ENCODE measurements around the gene RUNX1.

Gene RUNX1

DNA sequence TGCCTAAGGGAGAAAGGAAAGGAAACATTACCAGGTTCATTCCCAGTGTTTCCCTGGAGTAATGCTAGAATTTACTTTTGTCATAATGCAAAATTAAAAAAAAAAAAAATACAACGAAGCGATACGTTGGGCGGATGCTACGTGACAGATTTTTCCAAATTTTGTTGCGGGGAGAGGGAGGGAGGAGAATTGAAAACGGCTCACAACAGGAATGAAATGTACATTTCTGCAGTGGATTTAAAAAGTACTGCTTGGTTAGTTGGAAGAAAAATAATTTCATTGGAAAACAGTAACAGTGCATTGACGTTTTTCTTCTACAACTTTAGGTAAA is 157.5 kb downstream of the RUNX1 start:
- peak overlapping the region; percentile 90 for H3K9ac ChIP-seq
- peaks cover 59% of the 10 kb centered on the region for H3K4me1 ChIP-seq
- H3K27ac ChIP-seq: peak overlapping the region; percentile 92
- H3K27me3 ChIP-seq: no peaks in the 10 kb centered on the region
- no peaks in the 10 kb centered on the region for H3K9me3 ChIP-seq
- peaks cover 100% of the 10 kb centered on the region for H4K20me1 ChIP-seq
- H3K4me3 ChIP-seq: peak overlapping the region; percentile 89
- H3K36me3 ChIP-seq: peaks cover 18% of the 10 kb centered on the region; the same call in 1 of the 2 replicates
- no peak for TF ChIP-seq Cebpa-rat (IDR thresholded peaks at IDR 0.05)
- H3K4me2 ChIP-seq: peak overlapping the region; percentile 99

DNA sequence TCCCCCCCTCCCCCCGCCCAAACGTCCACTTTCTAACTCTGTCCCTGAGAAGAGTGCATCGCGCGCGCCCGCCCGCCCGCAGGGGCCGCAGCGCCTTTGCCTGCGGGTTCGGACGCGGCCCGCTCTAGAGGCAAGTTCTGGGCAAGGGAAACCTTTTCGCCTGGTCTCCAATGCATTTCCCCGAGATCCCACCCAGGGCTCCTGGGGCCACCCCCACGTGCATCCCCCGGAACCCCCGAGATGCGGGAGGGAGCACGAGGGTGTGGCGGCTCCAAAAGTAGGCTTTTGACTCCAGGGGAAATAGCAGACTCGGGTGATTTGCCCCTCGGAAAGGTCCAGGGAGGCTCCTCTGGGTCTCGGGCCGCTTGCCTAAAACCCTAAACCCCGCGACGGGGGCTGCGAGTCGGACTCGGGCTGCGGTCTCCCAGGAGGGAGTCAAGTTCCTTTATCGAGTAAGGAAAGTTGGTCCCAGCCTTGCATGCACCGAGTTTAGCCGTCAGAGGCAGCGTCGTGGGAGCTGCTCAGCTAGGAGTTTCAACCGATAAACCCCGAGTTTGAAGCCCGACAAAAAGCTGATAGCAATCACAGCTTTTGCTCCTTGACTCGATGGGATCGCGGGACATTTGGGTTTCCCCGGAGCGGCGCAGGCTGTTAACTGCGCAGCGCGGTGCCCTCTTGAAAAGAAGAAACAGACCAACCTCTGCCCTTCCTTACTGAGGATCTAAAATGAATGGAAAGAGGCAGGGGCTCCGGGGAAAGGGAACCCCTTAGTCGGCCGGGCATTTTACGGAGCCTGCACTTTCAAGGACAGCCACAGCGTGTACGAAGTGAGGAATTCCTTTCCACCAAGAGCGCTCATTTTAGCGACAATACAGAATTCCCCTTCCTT is 158.1 kb downstream of the RUNX1 start:
- TF ChIP-seq Cebpa-rat (IDR thresholded peaks at IDR 0.05): no peak
- H3K36me3 ChIP-seq: peaks cover 18% of the 10 kb centered on the region; the same call in 1 of the 2 replicates
- peaks cover 54% of the 10 kb centered on the region for H3K4me1 ChIP-seq
- peak overlapping the region; percentile 99 for H3K4me2 ChIP-seq
- peak overlapping the region; percentile 90 for H3K9ac ChIP-seq
- H3K4me3 ChIP-seq: peak overlapping the region; percentile 89
- no peaks in the 10 kb centered on the region for H3K9me3 ChIP-seq
- peak overlapping the region; percentile 92 for H3K27ac ChIP-seq
- H4K20me1 ChIP-seq: peaks cover 100% of the 10 kb centered on the region
- no peaks in the 10 kb centered on the region for H3K27me3 ChIP-seq

DNA sequence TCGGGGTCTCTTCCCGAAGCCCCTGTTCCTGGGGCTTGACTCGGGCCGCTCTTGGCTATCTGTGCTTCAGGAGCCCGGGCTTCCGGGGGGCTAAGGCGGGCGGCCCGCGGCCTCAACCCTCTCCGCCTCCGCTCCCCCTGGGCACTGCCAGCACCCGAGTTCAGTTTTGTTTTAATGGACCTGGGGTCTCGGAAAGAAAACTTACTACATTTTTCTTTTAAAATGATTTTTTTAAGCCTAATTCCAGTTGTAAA is 158.7 kb downstream of the RUNX1 start:
- Histone ChIP-seq H3K27me3 (no peaks in the 10 kb centered on the region), H3K4me2 (peak overlapping the region; percentile 99), H3K9ac (peak overlapping the region; percentile 90), H3K9me3 (no peaks in the 10 kb centered on the region), H3K27ac (peak overlapping the region; percentile 92), H4K20me1 (peaks cover 100% of the 10 kb centered on the region), H3K36me3 (peaks cover 16% of the 10 kb centered on the region; the same call in 1 of the 2 replicates), H3K4me1 (peaks cover 48% of the 10 kb centered on the region), H3K4me3 (peak overlapping the region; percentile 89)
- TF ChIP-seq Cebpa-rat (IDR thresholded peaks at IDR 0.05): no peak

DNA sequence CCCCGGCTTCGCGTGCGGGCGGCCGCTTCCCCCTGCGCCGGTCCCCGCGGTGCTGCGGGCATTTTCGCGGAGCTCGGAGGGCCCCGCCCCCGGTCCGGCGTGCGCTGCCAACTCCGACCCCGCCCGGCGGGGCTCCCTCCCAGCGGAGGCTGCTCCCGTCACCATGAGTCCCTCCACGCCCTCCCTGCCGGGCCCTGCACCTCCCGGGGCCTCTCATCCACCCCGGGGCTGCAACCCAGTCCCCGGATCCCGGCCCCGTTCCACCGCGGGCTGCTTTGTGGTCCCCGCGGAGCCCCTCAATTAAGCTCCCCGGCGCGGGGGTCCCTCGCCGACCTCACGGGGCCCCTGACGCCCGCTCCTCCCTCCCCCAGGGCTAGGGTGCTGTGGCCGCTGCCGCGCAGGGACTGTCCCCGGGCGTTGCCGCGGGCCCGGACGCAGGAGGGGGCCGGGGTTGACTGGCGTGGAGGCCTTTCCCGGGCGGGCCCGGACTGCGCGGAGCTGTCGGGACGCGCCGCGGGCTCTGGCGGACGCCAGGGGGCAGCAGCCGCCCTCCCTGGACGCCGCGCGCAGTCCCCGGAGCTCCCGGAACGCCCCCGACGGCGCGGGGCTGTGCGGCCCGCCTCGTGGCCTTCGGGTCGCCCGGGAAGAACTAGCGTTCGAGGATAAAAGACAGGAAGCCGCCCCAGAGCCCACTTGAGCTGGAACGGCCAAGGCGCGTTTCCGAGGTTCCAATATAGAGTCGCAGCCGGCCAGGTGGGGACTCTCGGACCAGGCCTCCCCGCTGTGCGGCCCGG is 159.2 kb downstream of the RUNX1 start:
- Histone ChIP-seq H3K27me3 (no peaks in the 10 kb centered on the region), H3K36me3 (peaks cover 18% of the 10 kb centered on the region; the same call in 1 of the 2 replicates), H4K20me1 (peaks cover 100% of the 10 kb centered on the region), H3K4me1 (peaks cover 43% of the 10 kb centered on the region), H3K27ac (peak overlapping the region; percentile 92), H3K4me3 (peak overlapping the region; percentile 89), H3K9ac (peak overlapping the region; percentile 90), H3K4me2 (peak overlapping the region; percentile 99), H3K9me3 (no peaks in the 10 kb centered on the region)
- TF ChIP-seq Cebpa-rat (IDR thresholded peaks at IDR 0.05): no peak

DNA sequence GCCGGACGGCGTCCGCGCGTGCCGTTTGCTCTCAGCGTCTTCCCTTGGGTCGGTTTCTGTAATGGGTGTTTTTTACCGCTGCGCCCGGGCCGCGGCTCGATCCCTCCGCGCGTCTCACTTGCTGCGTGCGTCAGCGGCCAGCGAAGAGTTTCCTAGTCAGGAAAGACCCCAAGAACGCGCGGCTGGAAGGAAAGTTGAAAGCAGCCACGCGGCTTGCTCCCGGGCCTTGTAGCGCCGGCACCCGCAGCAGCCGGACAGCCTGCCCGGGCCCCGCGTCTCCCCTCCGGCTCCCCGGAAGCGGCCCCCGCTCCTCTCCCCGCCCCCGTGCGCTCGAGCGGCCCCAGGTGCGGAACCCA is 159.8 kb downstream of the RUNX1 start:
- H3K27me3 ChIP-seq: no peaks in the 10 kb centered on the region
- peak overlapping the region; percentile 90 for H3K9ac ChIP-seq
- peaks cover 100% of the 10 kb centered on the region for H4K20me1 ChIP-seq
- peak overlapping the region; percentile 99 for H3K4me2 ChIP-seq
- peaks cover 22% of the 10 kb centered on the region; the same call in 1 of the 2 replicates for H3K36me3 ChIP-seq
- no peaks in the 10 kb centered on the region for H3K9me3 ChIP-seq
- peak overlapping the region; percentile 92 for H3K27ac ChIP-seq
- H3K4me1 ChIP-seq: peaks cover 40% of the 10 kb centered on the region
- H3K4me3 ChIP-seq: peak overlapping the region; percentile 89
- TF ChIP-seq Cebpa-rat (IDR thresholded peaks at IDR 0.05): no peak

DNA sequence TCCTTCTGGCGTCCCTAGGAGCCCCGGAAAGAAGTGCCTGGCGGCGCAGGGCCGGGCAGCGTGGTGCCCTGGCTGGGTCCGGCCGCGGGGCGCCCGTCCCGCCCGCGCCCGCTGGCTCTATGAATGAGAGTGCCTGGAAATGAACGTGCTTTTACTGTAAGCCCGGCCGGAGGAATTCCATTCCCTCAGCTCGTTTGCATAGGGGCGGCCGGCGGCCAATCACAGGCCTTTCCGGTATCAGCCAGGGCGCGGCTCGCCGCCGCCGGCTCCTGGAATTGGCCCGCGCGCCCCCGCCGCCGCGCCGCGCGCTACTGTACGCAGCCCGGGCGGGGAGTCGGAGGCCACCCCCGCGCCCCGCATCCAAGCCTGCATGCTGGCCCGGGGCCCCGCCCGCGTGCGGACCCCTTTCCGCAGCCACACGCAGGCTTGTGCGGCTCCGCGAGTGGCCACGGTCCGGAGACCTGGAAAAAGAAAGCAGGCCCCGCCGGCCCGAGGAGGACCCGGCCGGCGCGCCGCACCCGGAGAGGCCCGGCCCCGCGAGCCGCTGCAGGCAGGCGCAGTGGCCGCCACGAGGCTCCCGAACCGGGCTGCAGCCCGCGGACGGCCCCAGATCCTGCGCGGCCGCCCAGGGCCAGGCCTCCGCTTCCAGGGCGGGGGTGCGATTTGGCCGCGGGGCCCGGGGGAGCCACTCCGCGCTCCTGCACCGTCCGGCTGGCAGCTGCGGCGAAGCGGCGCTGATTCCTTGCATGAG is 160.4 kb downstream of the RUNX1 start:
- peaks cover 100% of the 10 kb centered on the region for H4K20me1 ChIP-seq
- H3K4me1 ChIP-seq: peaks cover 39% of the 10 kb centered on the region
- H3K4me2 ChIP-seq: peak overlapping the region; percentile 99
- no peaks in the 10 kb centered on the region for H3K27me3 ChIP-seq
- peak overlapping the region; percentile 90 for H3K9ac ChIP-seq
- peaks cover 28% of the 10 kb centered on the region; the same call in 1 of the 2 replicates for H3K36me3 ChIP-seq
- TF ChIP-seq Cebpa-rat (IDR thresholded peaks at IDR 0.05): no peak
- H3K9me3 ChIP-seq: no peaks in the 10 kb centered on the region
- peak overlapping the region; percentile 89 for H3K4me3 ChIP-seq
- H3K27ac ChIP-seq: peak overlapping the region; percentile 92

DNA sequence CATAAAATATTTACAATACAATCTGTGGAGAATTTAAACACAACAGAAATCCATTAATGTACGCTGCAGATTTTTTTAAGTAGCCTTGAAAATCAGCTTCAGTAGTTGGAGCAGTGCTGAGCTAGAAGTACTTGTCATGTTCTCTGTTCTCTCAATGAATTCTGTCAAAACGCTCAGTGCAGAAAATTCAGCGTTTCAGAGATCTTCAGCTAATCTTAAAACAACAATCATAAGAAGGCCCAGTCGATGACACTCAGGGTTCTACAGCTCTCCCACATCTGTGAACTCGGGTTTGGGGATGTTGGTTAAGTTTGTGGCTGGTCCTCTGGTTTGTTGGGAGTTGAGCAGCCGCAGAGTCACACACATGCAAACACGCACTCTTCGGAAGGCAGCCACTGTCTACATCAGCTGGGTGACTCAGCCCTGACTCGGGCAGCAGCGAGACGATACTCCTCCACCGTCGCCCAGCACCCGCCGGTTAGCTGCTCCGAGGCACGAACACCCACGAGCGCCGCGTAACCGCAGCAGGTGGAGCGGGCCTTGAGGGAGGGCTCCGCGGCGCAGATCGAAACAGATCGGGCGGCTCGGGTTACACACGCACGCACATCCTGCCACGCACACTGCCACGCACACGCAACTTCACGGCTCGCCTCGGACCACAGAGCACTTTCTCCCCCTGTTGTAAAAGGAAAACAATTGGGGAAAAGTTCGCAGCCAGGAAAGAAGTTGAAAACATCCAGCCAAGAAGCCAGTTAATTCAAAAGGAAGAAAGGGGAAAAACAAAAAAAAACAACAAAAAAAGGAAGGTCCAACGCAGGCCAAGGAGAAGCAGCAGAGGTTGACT is 161.2 kb downstream of the RUNX1 start:
- Histone ChIP-seq H3K36me3 (peaks cover 36% of the 10 kb centered on the region; the same call in 1 of the 2 replicates), H3K27ac (peak overlapping the region; percentile 92), H3K9ac (peak overlapping the region; percentile 90), H3K4me2 (peak overlapping the region; percentile 99), H4K20me1 (peaks cover 100% of the 10 kb centered on the region), H3K4me1 (peaks cover 39% of the 10 kb centered on the region), H3K27me3 (no peaks in the 10 kb centered on the region), H3K4me3 (peak overlapping the region; percentile 89), H3K9me3 (no peaks in the 10 kb centered on the region)
- no peak for TF ChIP-seq Cebpa-rat (IDR thresholded peaks at IDR 0.05)

DNA sequence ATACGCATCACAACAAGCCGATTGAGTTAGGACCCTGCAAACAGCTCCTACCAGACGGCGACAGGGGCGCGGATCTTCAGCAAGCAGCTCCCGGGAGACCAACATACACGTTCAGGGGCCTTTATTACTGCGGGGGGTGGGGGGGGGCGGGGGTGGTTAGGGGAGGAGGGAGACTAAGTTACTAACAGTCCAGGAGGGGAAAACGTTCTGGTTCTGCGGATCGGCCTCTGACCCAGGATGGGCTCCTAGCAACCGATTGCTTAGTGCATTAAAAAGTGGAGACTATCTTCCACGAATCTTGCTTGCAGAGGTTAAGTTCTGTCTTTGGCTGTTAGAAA is 162.0 kb downstream of the RUNX1 start:
- peak overlapping the region; percentile 90 for H3K9ac ChIP-seq
- H3K27ac ChIP-seq: peak overlapping the region; percentile 92
- peak overlapping the region; percentile 99 for H3K4me2 ChIP-seq
- H3K36me3 ChIP-seq: peaks cover 42% of the 10 kb centered on the region; the same call in 1 of the 2 replicates
- TF ChIP-seq Cebpa-rat (IDR thresholded peaks at IDR 0.05): no peak
- H4K20me1 ChIP-seq: peaks cover 100% of the 10 kb centered on the region
- H3K4me1 ChIP-seq: peaks cover 39% of the 10 kb centered on the region
- H3K4me3 ChIP-seq: peak overlapping the region; percentile 89
- no peaks in the 10 kb centered on the region for H3K9me3 ChIP-seq
- no peaks in the 10 kb centered on the region for H3K27me3 ChIP-seq

Data from BLaER1 (cell line).